ENCODE measurements around the gene RELL2.

The RELL2 gene

GRCh38 chr5:141680178-141680577, 43.4 kb downstream of the RELL2 start:
- no peak for DNase-seq (ENCODE audit: low spot score)

GRCh38 chr5:141680751-141681201, 44.0 kb downstream of the RELL2 start:
- DNase-seq (ENCODE audit: low spot score) = no peak

- no peak for DNase-seq (ENCODE audit: low spot score)
These were observed 44.5 kb downstream of the RELL2 start for GRCh38 chr5:141681295-141681694.

- no peak for DNase-seq (ENCODE audit: low spot score)
These were observed 45.2 kb downstream of the RELL2 start, which contains the start of gene ARAP3 for GRCh38 chr5:141681695-141682641. Gene ARAP3 (minus strand): TSS chr5:141682230. CDS start chr5:141680486, 1,744 bp downstream.

- no peak for DNase-seq (ENCODE audit: low spot score)
These were observed 46.9 kb downstream of the RELL2 start for GRCh38 chr5:141683596-141684141.

GRCh38 chr5:141685591-141685990, 48.8 kb downstream of the RELL2 start:
- DNase-seq (ENCODE audit: low spot score) = no peak

GRCh38 chr5:141686648-141687416, 50.0 kb downstream of the RELL2 start:
- no peak for DNase-seq (ENCODE audit: low spot score)

Data from cerebellar cortex (tissue), 1 donor.